Activated T-helper 1 cell treated with anti-CD3 and anti-CD28 coated beads, Interleukin-12 subunit alpha, Interleukin-12 subunit beta, Interleukin-2, Interleukin-4 antibody, amounts not matched to agents 30 ng/mL and 10 ng/mL and 1 ng/mL, durations not matched to agents 14 hours and 24 hours and 36 hours (primary cell): ENCODE results near the gene PKNOX2. TPM values are rescaled to one million over a fixed set of nuclear protein-coding genes. Genes with fewer than 3 reads are reported as not detected.

Experiments
- DNase-seq: peaks from one replicate; pipeline ENCODE4 v3.0.0; 2021; ENCODE audit warnings: low spot score
- H3K27ac Mint-ChIP-seq: one replicate; pipeline ENCODE4 v1.8.0; 2021; ENCODE audit warnings: mild to moderate bottlenecking, mixed read lengths
- H3K27me3 Mint-ChIP-seq: one replicate; pipeline ENCODE4 v1.8.0; 2022; ENCODE audit warnings: mild to moderate bottlenecking, moderate library complexity, mixed read lengths; ENCODE audit not compliant: insufficient read depth
- H3K36me3 Mint-ChIP-seq: one replicate; pipeline ENCODE4 v1.8.0; 2021; ENCODE audit warnings: low read depth, mixed read lengths
- H3K4me1 Mint-ChIP-seq: one replicate; pipeline ENCODE4 v1.8.0; 2021; ENCODE audit warnings: low read depth, mixed read lengths
- H3K4me3 Mint-ChIP-seq: one replicate; pipeline ENCODE4 v1.8.0; 2021; ENCODE audit warnings: mild to moderate bottlenecking, moderate library complexity, mixed read lengths
- H3K9me3 Mint-ChIP-seq: one replicate; pipeline ENCODE4 v1.8.0; 2021; ENCODE audit warnings: mixed read lengths
- intact Hi-C: fragments of 100-400 bp; cut with micrococcal nuclease; formaldehyde crosslinking; loops from one replicate; pipeline ENCODE4 v1.15.1; 2024
- total RNA-seq: library from RNA; stranded (reverse); gene quantifications from 2 replicates; pipeline ENCODE4 v1.2.3, GENCODE V29; 2022

Gene PKNOX2
- total RNA-seq, 1 donor from 2014 or later, result not detected

GRCh38 chr11:125168918-125169456, 4.4 kb downstream of the PKNOX2 start:
- Mint-ChIP-seq H3K27me3 (peaks cover 56% of the 10 kb centered on the region), H3K9me3 (no peaks in the 10 kb centered on the region), H3K27ac (no peak overlapping the region), H3K36me3 (no peaks in the 10 kb centered on the region), H3K4me3 (no peak overlapping the region), H3K4me1 (peaks cover 12% of the 10 kb centered on the region)
- no peak for DNase-seq
- intact Hi-C loops, result loop anchor here (5.0 to 10.0 kb wide), 3 partner anchors 236 to 327 kb away; partner anchors contain the start of gene ROBO3

DNA sequence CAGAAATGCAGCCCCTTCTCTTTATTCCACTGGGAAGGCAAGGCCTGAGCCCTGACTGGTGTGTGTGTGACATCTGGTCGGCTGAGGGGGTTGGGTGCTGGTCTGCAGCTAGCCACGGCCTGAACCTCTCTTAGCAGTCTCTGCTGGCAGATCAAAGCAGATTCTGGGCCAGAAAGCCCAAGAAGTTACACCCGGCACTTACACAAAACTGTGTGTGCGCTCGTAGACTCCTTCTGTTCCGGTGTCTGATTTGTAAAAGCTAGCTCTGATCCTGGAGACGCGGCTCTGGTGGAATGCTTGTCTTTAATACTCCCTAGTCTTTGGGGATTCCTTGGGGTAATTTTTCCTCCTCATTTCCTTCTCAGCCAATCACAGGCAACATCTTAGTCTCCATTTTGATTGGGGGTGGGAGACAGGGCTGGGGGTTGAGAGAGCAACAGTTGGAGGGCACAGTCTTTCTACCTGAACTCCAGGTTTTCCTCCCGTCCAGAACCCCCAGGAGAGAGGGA, 5.5 kb downstream of the PKNOX2 start:
- H3K9me3 Mint-ChIP-seq, result no peaks in the 10 kb centered on the region
- no peaks in the 10 kb centered on the region for H3K36me3 Mint-ChIP-seq
- peaks cover 10% of the 10 kb centered on the region for H3K4me1 Mint-ChIP-seq
- no peak for DNase-seq
- no peak overlapping the region for H3K4me3 Mint-ChIP-seq
- peaks cover 51% of the 10 kb centered on the region for H3K27me3 Mint-ChIP-seq
- no peak overlapping the region for H3K27ac Mint-ChIP-seq
- intact Hi-C loops, result no loop called here

GRCh38 chr11:125170510-125171031, 6.0 kb downstream of the PKNOX2 start:
- Mint-ChIP-seq H3K9me3 (no peaks in the 10 kb centered on the region), H3K27ac (no peak overlapping the region), H3K36me3 (no peaks in the 10 kb centered on the region), H3K4me3 (no peak overlapping the region), H3K4me1 (peaks cover 7% of the 10 kb centered on the region), H3K27me3 (peaks cover 52% of the 10 kb centered on the region)
- intact Hi-C loops, result no loop called here
- no peak for DNase-seq

- Mint-ChIP-seq H3K4me1 (no peaks in the 10 kb centered on the region), H3K27me3 (peaks cover 48% of the 10 kb centered on the region), H3K9me3 (no peaks in the 10 kb centered on the region), H3K4me3 (no peak overlapping the region), H3K27ac (no peak overlapping the region), H3K36me3 (no peaks in the 10 kb centered on the region)
- DNase-seq, result no peak
- intact Hi-C loops, result no loop called here
Measured at GRCh38 chr11:125171974-125172373, 7.4 kb downstream of the PKNOX2 start.

DNA sequence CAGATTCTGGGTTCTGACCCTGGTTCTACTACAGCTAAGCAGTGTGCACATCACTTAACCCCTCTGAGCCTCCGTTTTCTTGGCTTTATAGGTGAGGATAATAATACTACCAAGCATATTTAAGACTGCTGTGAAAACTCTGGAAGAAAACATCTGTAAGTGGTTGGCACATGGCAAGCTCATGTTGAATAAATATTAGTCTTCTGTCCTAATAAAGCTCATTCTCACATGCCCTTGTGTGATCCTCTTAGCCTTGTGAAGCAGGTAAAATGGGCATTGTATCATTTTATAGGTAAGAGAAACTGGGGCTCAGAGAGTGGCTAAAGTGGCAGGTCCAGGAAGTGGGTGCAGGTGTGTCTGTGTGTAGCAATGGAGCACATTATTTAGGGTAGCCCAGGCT, 8.5 kb downstream of the PKNOX2 start:
- no peaks in the 10 kb centered on the region for H3K9me3 Mint-ChIP-seq
- DNase-seq, result no peak
- H3K27ac Mint-ChIP-seq, result no peak overlapping the region
- H3K4me1 Mint-ChIP-seq, result no peaks in the 10 kb centered on the region
- H3K36me3 Mint-ChIP-seq, result no peaks in the 10 kb centered on the region
- H3K27me3 Mint-ChIP-seq, result peaks cover 46% of the 10 kb centered on the region
- no peak overlapping the region for H3K4me3 Mint-ChIP-seq
- intact Hi-C loops, result no loop called here

DNA sequence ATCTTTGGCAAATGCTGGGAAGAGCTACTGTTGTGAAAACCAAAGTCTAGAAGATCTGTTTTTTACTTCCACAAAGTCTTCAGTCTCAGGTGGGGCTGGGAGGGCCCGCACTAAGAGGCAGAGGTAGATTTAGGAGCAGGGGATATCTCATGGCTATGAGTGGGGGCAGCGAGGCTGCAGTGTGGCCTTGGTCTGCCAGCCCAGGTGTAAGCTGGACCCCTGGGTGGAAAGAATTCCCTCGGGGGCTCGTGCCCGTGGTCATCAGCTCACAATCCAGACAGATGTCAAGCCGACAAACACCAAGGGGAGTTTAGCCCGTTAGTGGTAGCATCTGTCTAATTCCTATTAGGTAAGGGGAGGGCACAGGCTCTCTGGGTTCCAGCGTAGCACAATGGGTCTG, 9.0 kb downstream of the PKNOX2 start:
- H3K4me1 Mint-ChIP-seq, result no peaks in the 10 kb centered on the region
- no peak for DNase-seq
- no peaks in the 10 kb centered on the region for H3K9me3 Mint-ChIP-seq
- H3K36me3 Mint-ChIP-seq, result no peaks in the 10 kb centered on the region
- intact Hi-C loops, result no loop called here
- no peak overlapping the region for H3K27ac Mint-ChIP-seq
- no peak overlapping the region for H3K4me3 Mint-ChIP-seq
- peaks cover 40% of the 10 kb centered on the region for H3K27me3 Mint-ChIP-seq

GRCh38 chr11:125174057-125174456, 9.5 kb downstream of the PKNOX2 start:
- Mint-ChIP-seq H3K36me3 (no peaks in the 10 kb centered on the region), H3K4me3 (no peak overlapping the region), H3K9me3 (no peaks in the 10 kb centered on the region), H3K27ac (no peak overlapping the region), H3K27me3 (peaks cover 37% of the 10 kb centered on the region), H3K4me1 (no peaks in the 10 kb centered on the region)
- intact Hi-C loops, result no loop called here
- DNase-seq, result no peak

- peaks cover 30% of the 10 kb centered on the region for H3K27me3 Mint-ChIP-seq
- no peak overlapping the region for H3K27ac Mint-ChIP-seq
- intact Hi-C loops, result no loop called here
- DNase-seq, result no peak
- no peaks in the 10 kb centered on the region for H3K4me1 Mint-ChIP-seq
- no peaks in the 10 kb centered on the region for H3K9me3 Mint-ChIP-seq
- no peak overlapping the region for H3K4me3 Mint-ChIP-seq
- no peaks in the 10 kb centered on the region for H3K36me3 Mint-ChIP-seq
Measured at GRCh38 chr11:125174686-125175085, 10.1 kb downstream of the PKNOX2 start.

DNA sequence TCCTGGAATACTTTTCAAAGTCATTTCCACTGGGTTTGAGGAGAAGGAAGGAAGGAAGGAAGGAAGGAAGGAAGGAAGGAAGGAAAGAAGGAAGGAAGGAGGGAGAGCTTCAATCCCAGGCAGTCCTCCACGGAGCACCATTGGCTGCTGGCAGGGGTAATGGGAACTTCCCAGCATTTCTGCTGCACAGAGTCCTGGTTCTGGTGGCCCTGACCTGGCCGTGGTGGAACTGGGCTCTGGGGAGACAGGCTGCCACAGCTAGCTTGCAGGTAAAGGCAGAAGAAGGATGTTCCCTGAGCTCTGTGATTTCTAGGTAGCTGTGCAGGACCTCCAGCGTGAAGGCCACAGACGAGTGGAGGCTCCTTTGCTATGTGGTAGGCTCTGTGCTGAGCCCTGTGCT, 10.6 kb downstream of the PKNOX2 start:
- Mint-ChIP-seq H3K27ac (no peak overlapping the region), H3K27me3 (peaks cover 28% of the 10 kb centered on the region), H3K4me1 (no peaks in the 10 kb centered on the region), H3K9me3 (no peaks in the 10 kb centered on the region), H3K36me3 (no peaks in the 10 kb centered on the region), H3K4me3 (no peak overlapping the region)
- intact Hi-C loops, result no loop called here
- no peak for DNase-seq

DNA sequence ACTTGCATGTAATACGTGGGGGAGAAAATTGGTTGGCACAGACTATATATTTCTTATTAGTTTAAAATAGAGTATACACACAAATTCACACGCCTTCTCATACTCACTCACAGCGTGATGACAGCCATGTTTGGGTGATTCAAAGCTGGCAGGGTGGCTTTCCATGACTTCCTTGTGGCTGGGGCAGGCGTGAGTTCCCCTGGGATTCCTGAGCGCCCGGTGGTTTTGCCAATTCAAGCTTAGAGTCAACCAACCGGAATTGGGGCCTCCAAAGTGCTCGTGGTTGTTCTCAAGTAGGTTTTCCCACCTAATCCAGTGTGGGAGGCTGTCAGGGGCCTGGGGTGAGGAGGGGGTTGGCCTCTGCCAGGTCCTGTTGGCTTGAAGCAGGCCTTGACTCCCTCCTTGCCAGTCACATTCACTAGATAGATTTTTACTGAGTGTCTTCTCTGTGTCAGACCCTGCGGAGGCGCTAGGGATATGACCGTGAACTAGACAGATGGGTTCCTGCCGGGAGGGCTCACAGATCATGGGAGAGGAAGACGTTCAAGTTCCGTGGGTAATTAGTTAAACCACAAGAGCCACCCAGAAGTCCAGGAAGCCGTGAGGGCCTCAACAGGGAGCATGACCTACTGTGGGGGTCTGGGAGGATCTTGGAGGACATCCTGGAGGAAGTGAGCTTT, 11.5 kb downstream of the PKNOX2 start:
- peaks cover 26% of the 10 kb centered on the region for H3K27me3 Mint-ChIP-seq
- no peak overlapping the region for H3K4me3 Mint-ChIP-seq

DNA sequence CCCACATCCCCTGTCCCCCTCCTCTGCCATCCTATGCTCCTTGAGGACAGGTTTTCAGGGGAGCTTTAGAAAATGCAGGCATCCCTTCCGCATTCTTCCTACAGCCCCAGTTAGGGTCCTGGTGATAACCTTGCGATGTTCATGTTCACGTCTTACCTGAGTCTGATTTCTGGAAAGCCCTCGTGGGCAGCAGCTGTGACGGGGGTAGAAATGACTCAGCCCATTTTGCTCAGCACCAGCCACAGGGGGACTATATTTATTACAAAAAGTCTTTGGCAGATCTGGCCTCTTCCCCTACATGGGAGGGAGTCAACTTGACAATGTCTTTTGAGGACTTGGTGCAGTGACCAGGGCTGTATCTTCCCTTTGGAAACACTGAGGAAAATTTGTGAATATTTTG, 12.3 kb downstream of the PKNOX2 start:
- Mint-ChIP-seq H3K4me1 (no peaks in the 10 kb centered on the region), H3K9me3 (no peaks in the 10 kb centered on the region), H3K27ac (no peak overlapping the region), H3K36me3 (no peaks in the 10 kb centered on the region), H3K4me3 (no peak overlapping the region), H3K27me3 (peaks cover 29% of the 10 kb centered on the region)
- DNase-seq, result no peak
- intact Hi-C loops, result no loop called here

More for the DNA sequence above, 11.5 kb downstream of the PKNOX2 start:
- intact Hi-C loops, result no loop called here
- Mint-ChIP-seq H3K36me3 (no peaks in the 10 kb centered on the region), H3K4me1 (no peaks in the 10 kb centered on the region), H3K27ac (no peak overlapping the region), H3K9me3 (no peaks in the 10 kb centered on the region)
- no peak for DNase-seq

GRCh38 chr11:125177543-125177942, 13.0 kb downstream of the PKNOX2 start:
- DNase-seq, result no peak
- Mint-ChIP-seq H3K27ac (peak overlapping the region; percentile 31), H3K36me3 (no peaks in the 10 kb centered on the region), H3K4me3 (no peak overlapping the region), H3K4me1 (no peaks in the 10 kb centered on the region), H3K27me3 (peaks cover 29% of the 10 kb centered on the region), H3K9me3 (no peaks in the 10 kb centered on the region)
- intact Hi-C loops, result no loop called here

GRCh38 chr11:125179346-125179745, 14.8 kb downstream of the PKNOX2 start:
- H3K9me3 Mint-ChIP-seq, result no peaks in the 10 kb centered on the region
- no peaks in the 10 kb centered on the region for H3K4me1 Mint-ChIP-seq
- H3K27me3 Mint-ChIP-seq, result peaks cover 21% of the 10 kb centered on the region
- DNase-seq, result no peak
- no peak overlapping the region for H3K27ac Mint-ChIP-seq
- H3K4me3 Mint-ChIP-seq, result no peak overlapping the region
- H3K36me3 Mint-ChIP-seq, result no peaks in the 10 kb centered on the region
- intact Hi-C loops, result no loop called here
